Measurements from ENCODE around the gene TSC22D3.

DNA sequence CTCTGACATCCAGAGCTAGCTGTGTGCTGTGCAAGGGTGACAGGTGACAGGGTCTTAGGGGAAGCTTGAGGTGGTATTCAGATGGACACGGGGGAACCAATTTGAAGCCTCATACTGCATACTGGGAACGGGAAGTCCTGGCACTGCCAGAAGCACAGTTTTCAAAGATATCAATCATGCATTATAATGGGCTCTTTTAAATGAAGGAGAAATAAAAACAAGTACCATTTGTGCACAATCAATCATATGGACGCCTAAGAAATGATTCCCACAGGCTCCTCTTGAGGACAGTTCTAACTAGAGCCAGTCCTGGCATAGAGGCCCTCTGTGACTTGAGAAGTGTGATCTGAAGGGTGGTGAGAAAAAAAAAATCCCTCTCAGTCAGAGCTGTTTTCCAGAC is 50.9 kb downstream of the TSC22D3 start:
- TF ChIP-seq POLR2AphosphoS5 (IDR thresholded peaks at IDR 0.05) (no peak), POLR2A (IDR thresholded peaks at IDR 0.05) (no peak)
- TF ChIP-seq, protein P1, sequence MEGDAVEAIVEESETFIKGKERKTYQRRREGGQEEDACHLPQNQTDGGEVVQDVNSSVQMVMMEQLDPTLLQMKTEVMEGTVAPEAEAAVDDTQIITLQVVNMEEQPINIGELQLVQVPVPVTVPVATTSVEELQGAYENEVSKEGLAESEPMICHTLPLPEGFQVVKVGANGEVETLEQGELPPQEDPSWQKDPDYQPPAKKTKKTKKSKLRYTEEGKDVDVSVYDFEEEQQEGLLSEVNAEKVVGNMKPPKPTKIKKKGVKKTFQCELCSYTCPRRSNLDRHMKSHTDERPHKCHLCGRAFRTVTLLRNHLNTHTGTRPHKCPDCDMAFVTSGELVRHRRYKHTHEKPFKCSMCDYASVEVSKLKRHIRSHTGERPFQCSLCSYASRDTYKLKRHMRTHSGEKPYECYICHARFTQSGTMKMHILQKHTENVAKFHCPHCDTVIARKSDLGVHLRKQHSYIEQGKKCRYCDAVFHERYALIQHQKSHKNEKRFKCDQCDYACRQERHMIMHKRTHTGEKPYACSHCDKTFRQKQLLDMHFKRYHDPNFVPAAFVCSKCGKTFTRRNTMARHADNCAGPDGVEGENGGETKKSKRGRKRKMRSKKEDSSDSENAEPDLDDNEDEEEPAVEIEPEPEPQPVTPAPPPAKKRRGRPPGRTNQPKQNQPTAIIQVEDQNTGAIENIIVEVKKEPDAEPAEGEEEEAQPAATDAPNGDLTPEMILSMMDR (IDR thresholded peaks at IDR 0.05): no peak
